GM12878 (cell line): ENCODE data around the gene FOXR1. TPM values are rescaled to one million over a fixed set of nuclear protein-coding genes. Genes with fewer than 3 reads are reported as not detected.

Experiments used
- CBX3 ChIP-seq: fragments of 200-600 bp; sonication (generic); IDR thresholded peaks from 2 replicates; pipeline ENCODE4 v1.6.1; 2016; ENCODE audit warnings: low read depth, borderline replicate concordance
- CBX5 ChIP-seq: sonication (generic); IDR thresholded peaks from 2 replicates; pipeline ENCODE4 v1.6.1; 2016; ENCODE audit warnings: low read depth, moderate library complexity, mild to moderate bottlenecking, inconsistent platforms
- EZH2 ChIP-seq: IDR thresholded peaks from 2 replicates; pipeline ENCODE4 v1.6.1; 2012; ENCODE audit warnings: low read depth, mild to moderate bottlenecking, control low read depth, inconsistent platforms, low read length, borderline replicate concordance; ENCODE audit not compliant: control insufficient read depth
- MTA2 ChIP-seq: fragments of 450-650 bp; IDR thresholded peaks from 2 replicates; pipeline ENCODE4 v1.6.1; 2016; ENCODE audit warnings: low read depth, mild to moderate bottlenecking, moderate library complexity
- PBX3 ChIP-seq: IDR thresholded peaks from 2 replicates; pipeline ENCODE4 v1.6.1; 2011; ENCODE audit warnings: mild to moderate bottlenecking, low read depth, low read length, moderate library complexity; ENCODE audit not compliant: insufficient replicate concordance
- POLR2AphosphoS5 ChIP-seq: IDR thresholded peaks from 2 replicates; pipeline ENCODE4 v1.6.1; 2011; ENCODE audit warnings: mild to moderate bottlenecking, low read length, inconsistent platforms
- RFX5 ChIP-seq: IDR thresholded peaks from 2 replicates; pipeline ENCODE4 v1.6.1; 2011; ENCODE audit warnings: low read depth, low read length, improper control_type of control experiment
- SIX5 ChIP-seq: IDR thresholded peaks from 2 replicates; pipeline ENCODE4 v1.6.1; 2011; ENCODE audit warnings: mild to moderate bottlenecking, low read depth, low read length, moderate library complexity; ENCODE audit not compliant: severe bottlenecking
- SPI1 ChIP-seq: IDR thresholded peaks from 2 replicates; pipeline ENCODE4 v1.6.1; 2011; ENCODE audit warnings: low read depth, mild to moderate bottlenecking, low read length, moderate library complexity, borderline replicate concordance; ENCODE audit not compliant: insufficient read depth
- SREBF2 ChIP-seq: IDR thresholded peaks from 2 replicates; pipeline ENCODE4 v1.6.1; 2012; ENCODE audit warnings: mild to moderate bottlenecking, low read length
- SRF ChIP-seq, 2 experiments: IDR thresholded peaks; 2 replicates each; pipeline ENCODE4 v1.6.1; 2011; ENCODE audit warnings: low read depth in 2 of 2, low read length in 2 of 2, mild to moderate bottlenecking in 1 of 2, moderate library complexity in 1 of 2
- ZNF274 ChIP-seq: IDR thresholded peaks from one replicate; pipeline ENCODE4 v1.8.0; 2011; ENCODE audit not compliant: insufficient read length, insufficient read depth
- ZNF622 ChIP-seq: fragments of 450-650 bp; IDR thresholded peaks from 2 replicates; pipeline ENCODE4 v1.6.1; 2017; ENCODE audit warnings: mild to moderate bottlenecking, inconsistent platforms
- polyA plus RNA-seq, 11 experiments: library from polyadenylated mRNA; depleted of rRNA in 4 of 11; unstranded in 6 of 11; stranded (reverse) in 5 of 11; fragments of >200 nt; fragmentation: Nextera tagmentation in 4 of 11; fragmentation: Illumina TruSeq in 1 of 11; extraction: Ambion mirVana in 4 of 11; extraction: Trizol in 1 of 11; gene quantifications; 1 replicate in 1 of 11; 2 replicates in 10 of 11; pipeline versions ENCODE4 v1.2.1 to v1.2.3, GENCODE V29; 2011 to 2016; ENCODE audit warnings: inconsistent platforms in 2 of 11, missing spikeins in 2 of 11, low read depth in 1 of 11
- total RNA-seq, 4 experiments: library from RNA; depleted of rRNA in 3 of 4; stranded (reverse); fragments of >200 nt in 3 of 4; fragmentation: Illumina TruSeq in 1 of 4; extraction: Trizol in 1 of 4; gene quantifications; 2 replicates each; pipeline versions ENCODE4 v1.2.1 to v1.2.3, GENCODE V29; 2013 to 2021
- TF ChIP-seq, protein P1 (sequence below): fragments of 450-650 bp; IDR thresholded peaks from 2 replicates; pipeline ENCODE4 v1.6.1; 2017; ENCODE audit warnings: antibody characterized with exemption, mild to moderate bottlenecking, moderate library complexity
- TF ChIP-seq, protein P2 (sequence below): fragments of 450-650 bp; formaldehyde crosslinking; IDR thresholded peaks from 2 replicates; pipeline ENCODE4 v1.5.0; 2022; ENCODE audit warnings: mild to moderate bottlenecking, missing genetic modification characterization
- TF ChIP-seq, protein P3 (sequence below): IDR thresholded peaks from 2 replicates; pipeline ENCODE4 v1.6.1; 2012; ENCODE audit warnings: low read depth, low read length, improper control_type of control experiment
- TF ChIP-seq, protein P4 (sequence below): IDR thresholded peaks from 2 replicates; pipeline ENCODE4 v1.6.1; 2012; ENCODE audit warnings: low read depth, low read length, improper control_type of control experiment

The FOXR1 gene
- total and polyA plus RNA-seq, 10 of the 15 experiments (the other 5 are each of a cell fraction or from before 2014, with no cell fraction given) = not detected

GRCh38 chr11:118928101-118928869 is 43.3 kb upstream of the FOXR1 start (continued):
- TF ChIP-seq EZH2 (no peak), SRF (IDR thresholded peaks at IDR 0.05; ENCODE audit: low read depth in 2 of 2, low read length in 2 of 2) (no peak), RFX5 (peak; percentile 16; the same call in 1 of the 2 replicates), POLR2AphosphoS5 (no peak), ZNF622 (no peak), CBX3 (no peak), SPI1 (no peak), ZNF274 (no peak), SIX5 (no peak), SREBF2 (no peak), MTA2 (peak; percentile 76), CBX5 (no peak), PBX3 (peak; percentile 99)
- TF ChIP-seq, protein P1, sequence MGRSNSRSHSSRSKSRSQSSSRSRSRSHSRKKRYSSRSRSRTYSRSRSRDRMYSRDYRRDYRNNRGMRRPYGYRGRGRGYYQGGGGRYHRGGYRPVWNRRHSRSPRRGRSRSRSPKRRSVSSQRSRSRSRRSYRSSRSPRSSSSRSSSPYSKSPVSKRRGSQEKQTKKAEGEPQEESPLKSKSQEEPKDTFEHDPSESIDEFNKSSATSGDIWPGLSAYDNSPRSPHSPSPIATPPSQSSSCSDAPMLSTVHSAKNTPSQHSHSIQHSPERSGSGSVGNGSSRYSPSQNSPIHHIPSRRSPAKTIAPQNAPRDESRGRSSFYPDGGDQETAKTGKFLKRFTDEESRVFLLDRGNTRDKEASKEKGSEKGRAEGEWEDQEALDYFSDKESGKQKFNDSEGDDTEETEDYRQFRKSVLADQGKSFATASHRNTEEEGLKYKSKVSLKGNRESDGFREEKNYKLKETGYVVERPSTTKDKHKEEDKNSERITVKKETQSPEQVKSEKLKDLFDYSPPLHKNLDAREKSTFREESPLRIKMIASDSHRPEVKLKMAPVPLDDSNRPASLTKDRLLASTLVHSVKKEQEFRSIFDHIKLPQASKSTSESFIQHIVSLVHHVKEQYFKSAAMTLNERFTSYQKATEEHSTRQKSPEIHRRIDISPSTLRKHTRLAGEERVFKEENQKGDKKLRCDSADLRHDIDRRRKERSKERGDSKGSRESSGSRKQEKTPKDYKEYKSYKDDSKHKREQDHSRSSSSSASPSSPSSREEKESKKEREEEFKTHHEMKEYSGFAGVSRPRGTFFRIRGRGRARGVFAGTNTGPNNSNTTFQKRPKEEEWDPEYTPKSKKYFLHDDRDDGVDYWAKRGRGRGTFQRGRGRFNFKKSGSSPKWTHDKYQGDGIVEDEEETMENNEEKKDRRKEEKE = no peak
- TF ChIP-seq, protein P2, sequence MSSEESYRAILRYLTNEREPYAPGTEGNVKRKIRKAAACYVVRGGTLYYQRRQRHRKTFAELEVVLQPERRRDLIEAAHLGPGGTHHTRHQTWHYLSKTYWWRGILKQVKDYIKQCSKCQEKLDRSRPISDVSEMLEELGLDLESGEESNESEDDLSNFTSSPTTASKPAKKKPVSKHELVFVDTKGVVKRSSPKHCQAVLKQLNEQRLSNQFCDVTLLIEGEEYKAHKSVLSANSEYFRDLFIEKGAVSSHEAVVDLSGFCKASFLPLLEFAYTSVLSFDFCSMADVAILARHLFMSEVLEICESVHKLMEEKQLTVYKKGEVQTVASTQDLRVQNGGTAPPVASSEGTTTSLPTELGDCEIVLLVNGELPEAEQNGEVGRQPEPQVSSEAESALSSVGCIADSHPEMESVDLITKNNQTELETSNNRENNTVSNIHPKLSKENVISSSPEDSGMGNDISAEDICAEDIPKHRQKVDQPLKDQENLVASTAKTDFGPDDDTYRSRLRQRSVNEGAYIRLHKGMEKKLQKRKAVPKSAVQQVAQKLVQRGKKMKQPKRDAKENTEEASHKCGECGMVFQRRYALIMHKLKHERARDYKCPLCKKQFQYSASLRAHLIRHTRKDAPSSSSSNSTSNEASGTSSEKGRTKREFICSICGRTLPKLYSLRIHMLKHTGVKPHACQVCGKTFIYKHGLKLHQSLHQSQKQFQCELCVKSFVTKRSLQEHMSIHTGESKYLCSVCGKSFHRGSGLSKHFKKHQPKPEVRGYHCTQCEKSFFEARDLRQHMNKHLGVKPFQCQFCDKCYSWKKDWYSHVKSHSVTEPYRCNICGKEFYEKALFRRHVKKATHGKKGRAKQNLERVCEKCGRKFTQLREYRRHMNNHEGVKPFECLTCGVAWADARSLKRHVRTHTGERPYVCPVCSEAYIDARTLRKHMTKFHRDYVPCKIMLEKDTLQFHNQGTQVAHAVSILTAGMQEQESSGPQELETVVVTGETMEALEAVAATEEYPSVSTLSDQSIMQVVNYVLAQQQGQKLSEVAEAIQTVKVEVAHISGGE (CRISPR knock-in tag) = no peak
- TF ChIP-seq, protein P3, sequence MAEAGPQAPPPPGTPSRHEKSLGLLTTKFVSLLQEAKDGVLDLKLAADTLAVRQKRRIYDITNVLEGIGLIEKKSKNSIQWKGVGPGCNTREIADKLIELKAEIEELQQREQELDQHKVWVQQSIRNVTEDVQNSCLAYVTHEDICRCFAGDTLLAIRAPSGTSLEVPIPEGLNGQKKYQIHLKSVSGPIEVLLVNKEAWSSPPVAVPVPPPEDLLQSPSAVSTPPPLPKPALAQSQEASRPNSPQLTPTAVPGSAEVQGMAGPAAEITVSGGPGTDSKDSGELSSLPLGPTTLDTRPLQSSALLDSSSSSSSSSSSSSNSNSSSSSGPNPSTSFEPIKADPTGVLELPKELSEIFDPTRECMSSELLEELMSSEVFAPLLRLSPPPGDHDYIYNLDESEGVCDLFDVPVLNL = no peak
- TF ChIP-seq, protein P4, sequence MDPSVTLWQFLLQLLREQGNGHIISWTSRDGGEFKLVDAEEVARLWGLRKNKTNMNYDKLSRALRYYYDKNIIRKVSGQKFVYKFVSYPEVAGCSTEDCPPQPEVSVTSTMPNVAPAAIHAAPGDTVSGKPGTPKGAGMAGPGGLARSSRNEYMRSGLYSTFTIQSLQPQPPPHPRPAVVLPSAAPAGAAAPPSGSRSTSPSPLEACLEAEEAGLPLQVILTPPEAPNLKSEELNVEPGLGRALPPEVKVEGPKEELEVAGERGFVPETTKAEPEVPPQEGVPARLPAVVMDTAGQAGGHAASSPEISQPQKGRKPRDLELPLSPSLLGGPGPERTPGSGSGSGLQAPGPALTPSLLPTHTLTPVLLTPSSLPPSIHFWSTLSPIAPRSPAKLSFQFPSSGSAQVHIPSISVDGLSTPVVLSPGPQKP = 0 out of 2 replicates have a peak, but pooled peaks have one; percentile 49
